Fibroblast of lung (primary cell): Measurements from ENCODE around the gene EVX1.
A peak's percentile ranks its signal among the peaks of the same experiment; 100 is the strongest.

ENCODE experiments used
- CTCF ChIP-seq, 2 donors: IDR thresholded peaks in 1 of 2; conservative IDR thresholded peaks in 1 of 2; 1 replicate in 1 of 2; 2 replicates in 1 of 2; pipeline ENCODE4 v1.5.1; 2011 to 2012; ENCODE audit warnings: low read length in 2 of 2, control low read depth in 1 of 2, inconsistent platforms in 1 of 2, low read depth in 1 of 2, mild to moderate bottlenecking in 1 of 2
- EZH2 ChIP-seq: IDR thresholded peaks from 2 replicates; pipeline ENCODE4 v1.5.1; 2012; ENCODE audit warnings: low read length, control low read depth, mild to moderate bottlenecking; ENCODE audit errors: missing control alignments

GRCh38 chr7:27244488-27245123 lies 2.0 kb downstream of the EVX1 start:
- TF ChIP-seq CTCF (conservative IDR thresholded peaks at IDR 0.05 in 1 of 2, IDR thresholded peaks at IDR 0.05 in 1 of 2; ENCODE audit: low read depth in 1 of 2, low read length in 2 of 2): no peak
- TF ChIP-seq EZH2: peak; percentile 94
